Small intestine (tissue), 7 donors: ENCODE measurements around the gene NPAS2. TPM values are rescaled to one million over a fixed set of nuclear protein-coding genes. Genes with fewer than 3 reads are reported as not detected.

Source experiments
- DNase-seq, 2 donors: peaks; one replicate each; pipeline versions ENCODE4 v3.0.0 to v3.0.0-alpha.2; 2013
- FAIRE-seq: peaks from 2 replicates; lab custom pipeline; 2012; peaks lifted over from hg19 to GRCh38; lab: Jason Lieb, UNC
- H3K27ac ChIP-seq, 3 donors: one replicate each; pipeline ENCODE4 v1.5.1; 2013; ENCODE audit warnings: low read length in 2 of 3, mild to moderate bottlenecking in 2 of 3, control low read depth in 1 of 3, inconsistent platforms in 1 of 3, low read depth in 1 of 3, moderate library complexity in 1 of 3
- H3K27me3 ChIP-seq, 3 donors: one replicate each; pipeline ENCODE4 v1.6.1; 2013; ENCODE audit warnings: low read length in 3 of 3, inconsistent platforms in 1 of 3; ENCODE audit not compliant: control insufficient read depth in 3 of 3, insufficient read depth in 3 of 3
- H3K36me3 ChIP-seq, 3 donors: one replicate each; pipeline ENCODE4 v1.6.1; 2013; ENCODE audit warnings: low read length in 3 of 3, inconsistent platforms in 1 of 3, low read depth in 1 of 3, mild to moderate bottlenecking in 1 of 3, moderate library complexity in 1 of 3; ENCODE audit not compliant: control insufficient read depth in 3 of 3, insufficient read depth in 2 of 3
- H3K4me1 ChIP-seq, 3 donors: one replicate each; pipeline ENCODE4 v1.6.1; 2013; ENCODE audit warnings: low read length in 2 of 3, inconsistent platforms in 1 of 3, low read depth in 1 of 3, mild to moderate bottlenecking in 1 of 3, moderate library complexity in 1 of 3; ENCODE audit not compliant: control insufficient read depth in 3 of 3, insufficient read depth in 2 of 3
- H3K4me3 ChIP-seq, 3 donors: one replicate each; pipeline ENCODE4 v1.5.1; 2013; ENCODE audit warnings: low read length in 3 of 3, control low read depth in 1 of 3, inconsistent platforms in 1 of 3, low read depth in 1 of 3, mild to moderate bottlenecking in 1 of 3, moderate library complexity in 1 of 3
- H3K9me3 ChIP-seq, 2 donors: one replicate each; pipeline ENCODE4 v1.6.1; 2013; ENCODE audit warnings: low read depth in 1 of 2, low read length in 1 of 2; ENCODE audit not compliant: control insufficient read depth in 2 of 2, insufficient read depth in 1 of 2
- WGBS, 3 donors: extraction: QIAGEN DNeasy Blood & Tissue Kit; methylation state at CpG; one replicate each; pipeline ENCODE4 v1.1.7; 2013; 5-methylcytosine and 5-hydroxymethylcytosine counted together
- polyA plus RNA-seq, 4 donors: library from polyadenylated mRNA; stranded (reverse) in 3 of 4; unstranded in 1 of 4; fragments of 200-250 nt in 3 of 4; fragments of 120-200 nt in 1 of 4; gene quantifications; one replicate each; pipeline versions ENCODE4 v1.2.1 to v1.2.3, GENCODE V29; 2013
- donor health status: healthy with polysubstance abuse.
- donor health status: control.
- donor health status: control.
- donor health status: Bipolar disorder and iron deficiency.
- donor health status: healthy.

NPAS2 gene
- polyA plus RNA-seq, 4 donors: 23.9 to 34.2 (median 26.3) TPM

DNA sequence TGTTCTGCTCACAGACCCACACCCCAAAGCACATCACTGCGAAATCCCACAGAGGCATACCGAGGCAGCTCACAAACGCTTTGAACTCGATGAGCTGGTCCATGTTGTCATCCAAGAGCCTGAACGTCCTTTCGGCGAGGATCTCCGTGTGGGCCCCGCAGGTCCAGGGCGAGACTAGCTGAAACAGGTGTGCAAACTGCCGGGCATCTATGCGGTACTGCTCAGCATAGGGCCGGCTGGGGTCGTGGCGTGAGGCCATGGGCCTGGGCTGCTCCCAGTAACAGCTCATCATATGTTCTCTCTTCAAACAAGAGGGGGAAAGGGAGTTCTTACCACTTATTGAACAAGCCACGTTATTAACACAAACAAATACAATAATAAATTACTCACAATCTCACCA lies 202.3 kb downstream of the NPAS2 start:
- no peak overlapping the region for H3K27ac ChIP-seq
- H3K4me1 ChIP-seq: peaks cover 0 to 5% (median 0%) of the 10 kb centered on the region in 3 donors
- peaks cover 7 to 28% (median 11%) of the 10 kb centered on the region in 3 donors for H3K36me3 ChIP-seq
- H3K9me3 ChIP-seq: no peaks in the 10 kb centered on the region
- H3K27me3 ChIP-seq: no peaks in the 10 kb centered on the region
- WGBS, 3 donors: 89 to 91% (median 90%) methylated on average over 16 of the region's 16 CpGs
- no peak overlapping the region for H3K4me3 ChIP-seq
- DNase-seq (no peak), FAIRE-seq (no peak)

DNA sequence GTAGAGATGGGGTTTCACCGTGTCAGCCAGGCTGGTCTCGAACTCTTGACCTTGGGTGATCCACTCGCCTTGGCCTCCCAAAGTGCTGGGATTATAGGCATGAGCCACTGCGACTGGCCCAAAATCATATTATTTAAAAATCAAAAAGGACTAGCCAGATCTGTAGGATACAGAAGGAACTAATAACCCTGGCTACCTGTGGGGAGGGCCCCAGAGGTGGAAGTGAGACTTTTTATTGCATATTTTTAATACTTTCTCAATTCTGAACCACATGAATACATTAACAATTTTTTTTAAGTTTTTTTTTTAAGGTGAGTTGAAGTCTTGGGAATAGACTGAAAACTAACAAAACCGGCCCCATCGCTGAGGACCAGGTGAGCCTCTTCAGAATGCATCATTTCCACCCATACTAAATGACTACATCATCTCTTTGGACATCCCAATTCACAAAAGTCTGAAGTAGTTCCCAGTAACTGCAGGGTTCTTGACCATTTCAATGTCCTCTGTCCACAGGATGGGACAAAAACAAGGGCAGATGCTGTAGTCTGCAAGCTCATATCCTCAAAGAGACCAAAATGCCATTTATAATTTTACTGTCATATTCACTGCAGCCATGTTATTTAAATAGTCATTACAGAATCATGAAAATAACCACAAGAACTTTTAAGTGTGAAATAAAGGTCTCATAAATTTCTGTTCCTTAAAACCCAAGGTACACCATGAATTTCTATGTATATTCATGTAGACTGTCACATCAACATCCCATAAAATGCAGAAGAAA lies 203.6 kb downstream of the NPAS2 start:
- H3K36me3 ChIP-seq: peaks cover 7 to 36% (median 14%) of the 10 kb centered on the region in 3 donors
- no peak overlapping the region for H3K27ac ChIP-seq
- 94 to 98% (median 97%) methylated on average over 6 of the region's 6 CpGs for WGBS, 3 donors
- H3K9me3 ChIP-seq: no peaks in the 10 kb centered on the region
- no peak overlapping the region for H3K4me3 ChIP-seq
- no peak for FAIRE-seq
- H3K4me1 ChIP-seq: peaks cover 0 to 5% (median 0%) of the 10 kb centered on the region in 3 donors
- no peak for DNase-seq
- H3K27me3 ChIP-seq: no peaks in the 10 kb centered on the region

DNA sequence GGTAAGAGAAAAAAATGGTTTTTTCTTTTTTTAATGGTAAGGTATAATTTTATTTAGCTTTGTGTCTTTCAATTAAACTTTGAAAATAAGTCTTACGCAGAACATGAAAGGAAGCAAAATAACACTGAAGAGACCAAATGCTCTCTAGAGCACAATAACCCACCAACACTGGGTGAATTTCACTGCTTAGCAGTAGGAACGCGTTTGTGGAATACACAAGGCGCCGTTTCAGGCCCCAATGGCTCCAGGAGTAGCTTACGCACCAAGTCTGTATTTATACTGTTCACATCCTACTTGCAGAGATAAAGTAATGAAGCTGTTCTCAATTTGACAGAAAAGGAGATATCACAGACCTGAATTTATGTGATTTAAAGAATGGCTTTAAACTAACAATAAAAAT lies 205.6 kb downstream of the NPAS2 start:
- Histone ChIP-seq H3K27me3 (no peaks in the 10 kb centered on the region), H3K9me3 (no peaks in the 10 kb centered on the region), H3K4me1 (peaks cover 0 to 5% (median 0%) of the 10 kb centered on the region in 3 donors), H3K4me3 (no peak overlapping the region), H3K36me3 (peaks cover 3 to 44% (median 11%) of the 10 kb centered on the region in 3 donors), H3K27ac (no peak overlapping the region)
- no peak for FAIRE-seq
- WGBS, 3 donors: 92 to 97% (median 96%) methylated on average over 6 of the region's 6 CpGs
- DNase-seq: no peak

DNA sequence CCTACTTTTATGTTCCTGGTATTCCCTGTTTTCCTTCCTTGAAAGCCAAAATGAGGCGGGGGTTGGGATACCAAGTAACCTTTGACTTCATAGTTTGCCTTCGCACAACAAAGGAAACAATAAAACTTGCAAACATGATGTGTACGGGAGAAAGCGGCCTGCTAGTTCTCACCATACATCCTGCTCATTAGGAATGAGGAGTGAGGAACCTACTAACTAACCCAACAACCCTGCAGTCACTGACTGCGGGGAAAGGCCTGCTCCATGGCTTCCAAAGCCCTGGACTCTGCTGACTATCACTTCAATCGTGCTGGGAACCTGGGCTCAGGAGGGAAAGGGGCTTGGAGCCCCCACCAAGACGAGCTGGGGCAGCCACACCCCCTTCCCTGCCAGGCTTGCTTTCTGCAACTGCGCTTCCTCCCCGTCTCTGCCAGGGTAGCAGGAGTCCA lies 206.3 kb downstream of the NPAS2 start:
- H3K27me3 ChIP-seq: no peaks in the 10 kb centered on the region
- H3K4me1 ChIP-seq: peaks cover 0 to 5% (median 0%) of the 10 kb centered on the region in 3 donors
- H3K4me3 ChIP-seq: no peak overlapping the region
- peaks cover 3 to 44% (median 5%) of the 10 kb centered on the region in 3 donors for H3K36me3 ChIP-seq
- H3K9me3 ChIP-seq: no peaks in the 10 kb centered on the region
- FAIRE-seq (no peak), DNase-seq (peak in 1 of 2 donors; percentile 34)
- no peak overlapping the region for H3K27ac ChIP-seq
- WGBS, 3 donors: 27 to 47% (median 37%) methylated on average over 9 of the region's 9 CpGs

DNA sequence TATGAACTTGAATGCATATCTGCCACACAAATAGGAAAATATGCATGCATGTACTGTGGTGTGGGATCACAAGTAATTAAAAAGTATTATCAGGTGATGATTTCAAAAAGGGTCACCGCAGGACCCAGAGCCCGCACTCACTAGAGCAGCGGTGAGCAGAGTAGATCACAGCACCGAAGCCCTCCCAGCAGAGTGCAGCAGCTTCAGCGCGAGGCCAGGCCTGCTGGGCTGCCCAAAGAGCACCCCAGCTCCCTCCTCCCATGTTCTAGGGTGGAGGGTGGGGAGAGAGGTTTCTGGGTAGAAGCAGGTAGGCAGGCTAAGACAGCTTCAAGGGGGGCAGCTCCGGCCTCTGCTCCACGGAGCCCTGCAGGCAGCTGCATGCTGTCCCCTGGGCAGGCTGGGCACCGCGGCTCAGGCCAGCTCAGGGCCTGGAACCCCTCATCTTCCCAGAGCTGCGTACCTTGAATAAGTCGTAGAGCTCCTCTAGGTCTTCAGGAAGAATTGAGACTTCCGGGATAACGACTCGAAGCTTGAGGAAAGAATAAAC lies 207.1 kb downstream of the NPAS2 start:
- Histone ChIP-seq H3K27me3 (no peaks in the 10 kb centered on the region), H3K9me3 (no peaks in the 10 kb centered on the region), H3K4me1 (peaks cover 0 to 5% (median 0%) of the 10 kb centered on the region in 3 donors), H3K4me3 (no peak overlapping the region), H3K36me3 (peaks cover 3 to 38% (median 3%) of the 10 kb centered on the region in 3 donors), H3K27ac (no peak overlapping the region)
- WGBS, 3 donors: 86 to 95% (median 90%) methylated on average over 15 of the region's 15 CpGs
- no peak for FAIRE-seq
- no peak for DNase-seq

DNA sequence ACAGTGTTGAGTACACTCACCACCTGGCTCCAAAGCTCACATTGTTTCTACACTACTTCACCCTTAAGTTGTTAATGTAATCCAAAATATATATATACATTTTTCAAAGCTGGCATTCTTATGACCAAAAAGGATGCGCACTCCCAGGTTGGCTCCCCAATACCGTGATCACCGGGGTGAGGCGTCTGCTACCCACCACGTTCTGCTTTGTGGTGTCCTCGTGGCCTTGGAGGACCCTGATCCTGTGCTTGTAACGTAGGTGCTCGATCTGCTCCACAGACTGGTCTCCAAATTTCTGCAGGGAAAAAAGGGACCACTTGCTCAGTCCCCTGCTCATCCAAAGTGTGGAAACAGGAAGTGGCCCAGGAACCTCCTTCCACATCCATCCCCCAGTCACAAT lies 207.9 kb downstream of the NPAS2 start:
- FAIRE-seq (no peak), DNase-seq (no peak)
- Histone ChIP-seq H3K27ac (no peak overlapping the region), H3K36me3 (peaks cover 3 to 42% (median 3%) of the 10 kb centered on the region in 3 donors), H3K4me1 (peaks cover 0 to 5% (median 0%) of the 10 kb centered on the region in 3 donors), H3K9me3 (no peaks in the 10 kb centered on the region), H3K4me3 (no peak overlapping the region), H3K27me3 (no peaks in the 10 kb centered on the region)
- WGBS, 3 donors: 89 to 99% (median 92%) methylated on average over 8 of the region's 8 CpGs

DNA sequence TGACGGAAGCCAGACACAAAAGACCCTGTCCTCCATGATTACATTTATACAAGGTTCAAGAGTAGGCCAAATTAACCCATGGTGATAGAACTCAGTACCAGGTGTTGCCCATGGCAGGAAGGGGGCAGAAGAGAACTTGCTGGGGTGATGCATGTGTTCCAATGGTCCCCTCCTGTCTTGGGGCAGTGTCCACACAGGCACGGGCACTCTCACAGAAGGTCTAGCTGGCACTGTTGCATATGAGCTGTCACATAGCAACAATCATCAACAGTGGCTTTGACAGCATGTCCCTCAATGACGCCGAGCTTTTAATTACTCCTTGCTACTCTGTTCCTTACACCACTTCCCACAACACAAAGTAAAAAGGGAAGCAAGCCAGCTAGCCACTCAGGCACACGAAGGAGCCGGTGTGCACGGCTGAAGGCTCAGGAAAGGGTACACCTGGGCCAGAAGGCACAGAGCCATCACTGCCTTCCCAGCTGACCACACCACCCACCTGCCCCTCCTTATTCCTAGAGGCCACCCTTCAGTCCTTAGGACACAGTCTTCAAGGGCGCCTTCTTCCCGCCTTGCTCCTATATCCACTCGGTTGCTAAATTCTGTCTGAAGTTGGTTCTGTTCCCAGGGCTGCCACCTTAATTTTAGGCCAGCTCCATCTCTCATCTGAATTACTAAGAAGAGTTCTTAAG lies 211.1 kb downstream of the NPAS2 start:
- H3K27ac ChIP-seq: no peak overlapping the region
- FAIRE-seq (no peak), DNase-seq (no peak)
- no peak overlapping the region for H3K4me3 ChIP-seq
- peaks cover 0 to 5% (median 0%) of the 10 kb centered on the region in 3 donors for H3K4me1 ChIP-seq
- 87 to 89% (median 88%) methylated on average over 10 of the region's 10 CpGs for WGBS, 3 donors
- peaks cover 3 to 68% (median 6%) of the 10 kb centered on the region in 3 donors for H3K36me3 ChIP-seq
- no peaks in the 10 kb centered on the region for H3K9me3 ChIP-seq
- H3K27me3 ChIP-seq: no peaks in the 10 kb centered on the region

DNA sequence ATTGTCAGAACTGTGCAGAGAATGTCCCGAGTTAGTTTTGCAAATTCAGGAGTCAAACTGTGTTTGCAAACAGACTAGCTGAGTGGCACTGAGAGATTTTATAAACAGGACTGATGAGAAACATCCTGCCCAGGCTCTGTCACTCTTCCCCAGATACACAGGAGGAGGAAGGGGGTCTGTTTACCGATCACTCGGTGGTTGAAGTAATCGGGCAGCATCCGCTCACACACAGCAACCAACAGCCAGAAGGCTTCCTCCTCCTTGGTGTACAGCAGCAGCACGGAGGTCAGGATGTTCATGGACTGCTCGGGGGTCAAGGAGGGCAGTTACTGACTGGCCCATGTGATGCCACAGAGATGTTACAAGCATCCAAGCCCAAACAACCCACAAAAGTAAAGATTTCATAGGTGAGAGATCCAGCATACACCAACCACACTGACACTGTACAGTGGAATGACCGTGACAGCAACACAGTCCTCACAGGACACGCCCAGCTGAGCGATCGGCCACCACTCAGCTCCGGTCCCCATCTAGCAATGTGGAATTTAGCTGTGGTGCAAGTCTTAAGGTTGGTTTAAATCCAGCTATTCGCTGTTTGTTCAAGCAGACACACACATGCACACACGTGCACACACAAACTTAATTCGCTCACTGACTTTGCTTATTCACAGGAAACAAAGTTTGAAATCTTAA lies 212.3 kb downstream of the NPAS2 start:
- no peak for FAIRE-seq
- 80 to 95% (median 91%) methylated on average over 15 of the region's 15 CpGs for WGBS, 3 donors
- no peak for DNase-seq
- H3K27me3 ChIP-seq: no peaks in the 10 kb centered on the region
- H3K9me3 ChIP-seq: no peaks in the 10 kb centered on the region
- H3K4me1 ChIP-seq: no peaks in the 10 kb centered on the region
- H3K27ac ChIP-seq: no peak overlapping the region
- H3K4me3 ChIP-seq: no peak overlapping the region
- H3K36me3 ChIP-seq: peaks cover 3 to 67% (median 6%) of the 10 kb centered on the region in 3 donors
